GM06990 (cell line): Measurements from ENCODE around the gene PINK1.

ENCODE experiments used
- DNase-seq: peaks from one replicate; pipeline ENCODE4 v3.0.0-alpha.2; 2011; ENCODE audit not compliant: insufficient read length; ENCODE audit errors: extremely low read depth
- H3K27me3 ChIP-seq: replicated peaks from 2 replicates; pipeline ENCODE4 v1.6.0; 2011; ENCODE audit warnings: low read length; ENCODE audit not compliant: control insufficient read depth, insufficient read depth
- H3K36me3 ChIP-seq: 2 replicates; pipeline ENCODE4 v1.5.1; 2011; ENCODE audit warnings: low read length; ENCODE audit not compliant: control insufficient read depth, insufficient read depth
- H3K4me3 ChIP-seq: replicated peaks from 2 replicates; pipeline ENCODE4 v1.5.1; 2011; ENCODE audit warnings: low read depth, mild to moderate bottlenecking, control low read depth, low read length
- CTCF ChIP-seq: IDR thresholded peaks from 2 replicates; pipeline ENCODE4 v1.5.1; 2011; ENCODE audit warnings: low read length, control low read depth, mild to moderate bottlenecking, inconsistent platforms; ENCODE audit not compliant: insufficient read depth, poor library complexity, severe bottlenecking

Gene PINK1

DNA sequence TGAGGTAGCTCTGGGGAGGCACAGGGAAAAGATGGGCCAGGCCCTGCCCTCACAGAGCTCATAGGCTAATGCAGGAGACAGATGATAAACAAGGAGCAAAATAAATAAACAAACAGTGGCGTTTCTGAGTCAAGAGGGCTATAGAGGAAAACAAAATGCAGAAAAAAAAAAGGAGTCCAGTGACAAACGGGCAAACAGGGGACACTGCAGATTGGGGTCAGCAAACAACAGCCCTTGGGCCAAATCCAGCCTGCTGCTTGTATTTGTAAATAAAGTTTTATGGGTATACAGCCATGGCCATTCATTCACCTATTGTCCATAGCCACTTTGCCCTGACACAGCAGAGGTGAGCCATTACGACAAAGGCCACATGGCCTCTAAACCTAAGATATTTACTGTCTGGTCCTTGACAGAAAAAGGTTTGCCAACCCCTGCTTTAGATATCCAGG is 19.1 kb upstream of the PINK1 start:
- Histone ChIP-seq H3K27me3 (no peaks in the 10 kb centered on the region), H3K4me3 (no peak overlapping the region), H3K36me3 (no peaks in the 10 kb centered on the region)
- no peak for TF ChIP-seq CTCF
- no peak for DNase-seq

DNA sequence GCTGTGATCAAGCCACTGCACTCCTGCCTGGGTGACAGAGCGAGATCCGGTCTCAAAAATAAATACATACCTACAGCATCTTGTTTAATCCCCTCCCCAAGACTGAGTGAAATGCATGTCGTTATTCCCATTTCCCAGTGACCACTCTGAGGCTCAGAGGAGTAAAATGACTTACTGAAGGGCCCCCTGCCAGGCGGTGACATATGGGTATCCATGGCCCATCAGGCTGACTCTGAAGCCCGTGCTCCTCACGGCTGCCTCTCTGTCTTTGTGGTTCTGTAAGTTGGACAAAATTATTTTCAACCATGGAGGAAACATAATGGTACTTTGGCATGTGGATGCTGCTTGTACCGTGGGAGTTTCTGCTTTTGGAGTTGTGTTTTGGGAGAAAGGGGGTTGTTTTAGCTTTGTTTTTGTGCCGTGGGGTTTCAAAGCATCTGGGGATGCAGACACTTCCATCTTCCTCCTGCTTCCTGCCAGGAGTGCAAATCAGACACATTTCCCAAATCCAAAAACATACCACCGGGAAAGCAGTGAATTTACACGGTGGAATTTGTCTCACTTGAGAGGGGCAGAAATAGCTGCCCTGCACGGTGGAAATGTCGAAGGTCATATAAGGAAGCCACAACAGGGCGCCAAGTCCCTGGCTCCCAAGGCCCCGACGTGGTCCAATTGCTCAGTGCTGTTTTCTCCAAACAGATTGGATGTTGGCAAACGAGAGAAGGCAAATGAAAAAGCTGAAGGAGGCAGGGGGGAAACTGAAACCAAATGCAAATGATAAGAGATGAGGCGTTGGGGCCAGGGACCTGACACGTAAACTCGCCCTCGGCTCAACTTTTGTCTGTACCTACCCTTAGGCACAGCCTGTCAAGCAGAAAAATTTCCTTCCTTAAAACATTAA is 17.1 kb upstream of the PINK1 start:
- H3K27me3 ChIP-seq: no peaks in the 10 kb centered on the region
- TF ChIP-seq CTCF: no peak
- DNase-seq: peak; percentile 20

GRCh38 chr1:20616847-20617487 is 16.3 kb upstream of the PINK1 start:
- H3K4me3 ChIP-seq: no peak overlapping the region
- TF ChIP-seq CTCF: no peak
- no peak for DNase-seq
- H3K36me3 ChIP-seq: no peaks in the 10 kb centered on the region
- no peaks in the 10 kb centered on the region for H3K27me3 ChIP-seq

More for the DNA sequence above, 17.1 kb upstream of the PINK1 start:
- H3K4me3 ChIP-seq: no peak overlapping the region
- H3K36me3 ChIP-seq: no peaks in the 10 kb centered on the region

- no peaks in the 10 kb centered on the region for H3K27me3 ChIP-seq
- no peak for TF ChIP-seq CTCF
- H3K36me3 ChIP-seq: no peaks in the 10 kb centered on the region
- no peak for DNase-seq
- H3K4me3 ChIP-seq: no peak overlapping the region
Observed at GRCh38 chr1:20618550-20618949, 14.7 kb upstream of the PINK1 start.

GRCh38 chr1:20619999-20620398 is 13.3 kb upstream of the PINK1 start:
- Histone ChIP-seq H3K4me3 (no peak overlapping the region), H3K27me3 (no peaks in the 10 kb centered on the region), H3K36me3 (no peaks in the 10 kb centered on the region)
- DNase-seq: no peak
- no peak for TF ChIP-seq CTCF
